GM12872 (cell line): Measurements from ENCODE around the gene ENTPD2.

Source experiments
- TF ChIP-seq, protein P1 (sequence below): IDR thresholded peaks from 3 replicates; pipeline ENCODE4 v1.5.1; 2011; ENCODE audit warnings: low read depth, mild to moderate bottlenecking, low read length, moderate library complexity; ENCODE audit not compliant: insufficient read depth

The ENTPD2 gene

GRCh38 chr9:137020771-137021567 is 32.9 kb downstream of the ENTPD2 start:
- TF ChIP-seq, protein P1, sequence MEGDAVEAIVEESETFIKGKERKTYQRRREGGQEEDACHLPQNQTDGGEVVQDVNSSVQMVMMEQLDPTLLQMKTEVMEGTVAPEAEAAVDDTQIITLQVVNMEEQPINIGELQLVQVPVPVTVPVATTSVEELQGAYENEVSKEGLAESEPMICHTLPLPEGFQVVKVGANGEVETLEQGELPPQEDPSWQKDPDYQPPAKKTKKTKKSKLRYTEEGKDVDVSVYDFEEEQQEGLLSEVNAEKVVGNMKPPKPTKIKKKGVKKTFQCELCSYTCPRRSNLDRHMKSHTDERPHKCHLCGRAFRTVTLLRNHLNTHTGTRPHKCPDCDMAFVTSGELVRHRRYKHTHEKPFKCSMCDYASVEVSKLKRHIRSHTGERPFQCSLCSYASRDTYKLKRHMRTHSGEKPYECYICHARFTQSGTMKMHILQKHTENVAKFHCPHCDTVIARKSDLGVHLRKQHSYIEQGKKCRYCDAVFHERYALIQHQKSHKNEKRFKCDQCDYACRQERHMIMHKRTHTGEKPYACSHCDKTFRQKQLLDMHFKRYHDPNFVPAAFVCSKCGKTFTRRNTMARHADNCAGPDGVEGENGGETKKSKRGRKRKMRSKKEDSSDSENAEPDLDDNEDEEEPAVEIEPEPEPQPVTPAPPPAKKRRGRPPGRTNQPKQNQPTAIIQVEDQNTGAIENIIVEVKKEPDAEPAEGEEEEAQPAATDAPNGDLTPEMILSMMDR, result no peak

DNA sequence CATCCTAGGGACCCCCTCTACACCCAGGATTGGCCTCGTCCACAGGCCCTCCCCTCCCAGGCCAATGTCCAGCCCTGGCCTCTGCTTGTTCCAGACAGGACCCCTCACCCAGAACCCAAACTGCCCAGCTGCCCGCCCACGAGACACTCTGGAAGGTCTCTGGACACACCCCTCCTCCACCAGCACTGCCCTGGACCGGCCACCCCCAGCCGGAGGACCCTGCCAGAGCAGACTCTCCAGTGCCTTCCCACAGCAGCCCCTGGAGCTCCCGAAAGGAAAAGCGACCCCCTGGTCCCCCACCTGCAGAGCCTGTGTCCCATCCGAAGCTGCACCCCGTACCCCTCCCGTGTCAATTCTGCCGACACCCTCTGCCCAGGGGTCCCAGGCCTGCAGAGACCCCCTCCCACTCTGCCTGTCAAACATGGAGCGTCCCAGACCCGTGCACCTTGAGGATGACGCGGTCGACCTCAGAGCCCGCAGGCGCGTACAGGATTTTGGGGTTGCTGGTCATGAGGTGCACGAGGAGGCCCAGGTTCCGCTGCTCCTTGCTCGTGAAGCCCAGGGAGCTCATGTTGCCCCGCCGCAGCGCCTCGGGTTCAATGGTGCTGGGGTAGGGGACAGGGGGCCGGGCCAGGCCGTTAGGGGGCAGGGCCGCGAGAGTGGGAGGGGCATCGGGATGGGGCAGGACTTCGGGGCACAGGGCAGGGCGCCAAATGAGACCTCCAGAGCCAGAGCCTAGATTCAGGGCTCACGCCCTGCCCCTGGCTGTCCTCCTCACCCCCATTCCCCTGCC is 33.8 kb downstream of the ENTPD2 start:
- TF ChIP-seq, protein P1, result no peak

GRCh38 chr9:137018761-137019559 is 34.9 kb downstream of the ENTPD2 start:
- TF ChIP-seq, protein P1, result no peak

- TF ChIP-seq, protein P1, result no peak
These were observed 35.9 kb downstream of the ENTPD2 start for GRCh38 chr9:137017791-137018497.

GRCh38 chr9:137017071-137017470 is 36.8 kb downstream of the ENTPD2 start:
- TF ChIP-seq, protein P1, result no peak

DNA sequence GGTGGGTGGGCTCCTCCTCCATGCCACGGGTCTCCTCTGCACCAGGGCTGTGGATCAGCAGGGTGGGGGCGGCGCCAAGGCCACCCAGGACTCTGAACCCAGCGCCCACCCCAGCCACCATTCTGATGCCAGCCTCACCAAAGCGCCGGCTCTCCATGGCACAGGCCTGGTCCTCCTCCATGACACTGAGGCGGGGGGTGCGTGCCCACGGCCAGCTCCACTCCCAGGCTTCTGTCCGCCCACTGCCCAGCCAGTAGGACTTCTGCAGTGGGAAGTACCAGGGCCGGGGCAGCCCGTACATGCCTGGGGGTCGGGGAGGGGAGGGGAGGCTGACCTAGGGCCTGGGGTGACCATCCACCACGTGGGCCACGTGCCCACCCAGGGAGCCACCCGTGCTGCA is 37.4 kb downstream of the ENTPD2 start:
- TF ChIP-seq, protein P1, result no peak
